ENCODE measurements around the gene GNB1. TPM values are rescaled to one million over a fixed set of nuclear protein-coding genes. Genes with fewer than 3 reads are reported as not detected.

GNB1 gene
- total and polyA plus RNA-seq, 9 of the 15 experiments (the other 6 are each of a cell fraction or from before 2014, with no cell fraction given): 34.3 to 388 (median 114) TPM

- TF ChIP-seq BRF2 (IDR thresholded peaks at IDR 0.05; ENCODE audit: borderline replicate concordance, insufficient read depth, insufficient read length) (no peak), GTF2A2 (tag; IDR thresholded peaks at IDR 0.05) (no peak), KAT2B (IDR thresholded peaks at IDR 0.05; ENCODE audit: low read depth, low read length) (no peak), ZNF212 (CRISPR knock-in tag; IDR thresholded peaks at IDR 0.05) (no peak), GATAD2A (IDR thresholded peaks at IDR 0.05) (no peak), NFRKB (IDR thresholded peaks at IDR 0.05; ENCODE audit: low read depth) (no peak), ZNF609 (CRISPR knock-in tag; IDR thresholded peaks at IDR 0.05; ENCODE audit: borderline replicate concordance) (no peak), ZFP30 (CRISPR knock-in tag; IDR thresholded peaks at IDR 0.05; ENCODE audit: borderline replicate concordance) (no peak), HDAC6 (IDR thresholded peaks at IDR 0.05; ENCODE audit: low read depth, low read length) (no peak), FOXP1 (CRISPR knock-in tag; IDR thresholded peaks at IDR 0.05) (no peak), MCM5 (IDR thresholded peaks at IDR 0.05; ENCODE audit: low read depth) (no peak), TCF7 (IDR thresholded peaks at IDR 0.05; ENCODE audit: borderline replicate concordance) (no peak), ZZZ3 (IDR thresholded peaks at IDR 0.05) (no peak), SMAD3 (CRISPR knock-in tag; conservative IDR thresholded peaks at IDR 0.05) (no peak)
- TF ChIP-seq, protein P1, sequence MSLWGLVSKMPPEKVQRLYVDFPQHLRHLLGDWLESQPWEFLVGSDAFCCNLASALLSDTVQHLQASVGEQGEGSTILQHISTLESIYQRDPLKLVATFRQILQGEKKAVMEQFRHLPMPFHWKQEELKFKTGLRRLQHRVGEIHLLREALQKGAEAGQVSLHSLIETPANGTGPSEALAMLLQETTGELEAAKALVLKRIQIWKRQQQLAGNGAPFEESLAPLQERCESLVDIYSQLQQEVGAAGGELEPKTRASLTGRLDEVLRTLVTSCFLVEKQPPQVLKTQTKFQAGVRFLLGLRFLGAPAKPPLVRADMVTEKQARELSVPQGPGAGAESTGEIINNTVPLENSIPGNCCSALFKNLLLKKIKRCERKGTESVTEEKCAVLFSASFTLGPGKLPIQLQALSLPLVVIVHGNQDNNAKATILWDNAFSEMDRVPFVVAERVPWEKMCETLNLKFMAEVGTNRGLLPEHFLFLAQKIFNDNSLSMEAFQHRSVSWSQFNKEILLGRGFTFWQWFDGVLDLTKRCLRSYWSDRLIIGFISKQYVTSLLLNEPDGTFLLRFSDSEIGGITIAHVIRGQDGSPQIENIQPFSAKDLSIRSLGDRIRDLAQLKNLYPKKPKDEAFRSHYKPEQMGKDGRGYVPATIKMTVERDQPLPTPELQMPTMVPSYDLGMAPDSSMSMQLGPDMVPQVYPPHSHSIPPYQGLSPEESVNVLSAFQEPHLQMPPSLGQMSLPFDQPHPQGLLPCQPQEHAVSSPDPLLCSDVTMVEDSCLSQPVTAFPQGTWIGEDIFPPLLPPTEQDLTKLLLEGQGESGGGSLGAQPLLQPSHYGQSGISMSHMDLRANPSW (CRISPR knock-in tag; IDR thresholded peaks at IDR 0.05): no peak
- TF ChIP-seq, protein P2, sequence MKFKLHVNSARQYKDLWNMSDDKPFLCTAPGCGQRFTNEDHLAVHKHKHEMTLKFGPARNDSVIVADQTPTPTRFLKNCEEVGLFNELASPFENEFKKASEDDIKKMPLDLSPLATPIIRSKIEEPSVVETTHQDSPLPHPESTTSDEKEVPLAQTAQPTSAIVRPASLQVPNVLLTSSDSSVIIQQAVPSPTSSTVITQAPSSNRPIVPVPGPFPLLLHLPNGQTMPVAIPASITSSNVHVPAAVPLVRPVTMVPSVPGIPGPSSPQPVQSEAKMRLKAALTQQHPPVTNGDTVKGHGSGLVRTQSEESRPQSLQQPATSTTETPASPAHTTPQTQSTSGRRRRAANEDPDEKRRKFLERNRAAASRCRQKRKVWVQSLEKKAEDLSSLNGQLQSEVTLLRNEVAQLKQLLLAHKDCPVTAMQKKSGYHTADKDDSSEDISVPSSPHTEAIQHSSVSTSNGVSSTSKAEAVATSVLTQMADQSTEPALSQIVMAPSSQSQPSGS (CRISPR knock-in tag; IDR thresholded peaks at IDR 0.05): no peak
- TF ChIP-seq, protein P3, sequence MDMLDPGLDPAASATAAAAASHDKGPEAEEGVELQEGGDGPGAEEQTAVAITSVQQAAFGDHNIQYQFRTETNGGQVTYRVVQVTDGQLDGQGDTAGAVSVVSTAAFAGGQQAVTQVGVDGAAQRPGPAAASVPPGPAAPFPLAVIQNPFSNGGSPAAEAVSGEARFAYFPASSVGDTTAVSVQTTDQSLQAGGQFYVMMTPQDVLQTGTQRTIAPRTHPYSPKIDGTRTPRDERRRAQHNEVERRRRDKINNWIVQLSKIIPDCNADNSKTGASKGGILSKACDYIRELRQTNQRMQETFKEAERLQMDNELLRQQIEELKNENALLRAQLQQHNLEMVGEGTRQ (CRISPR knock-in tag; IDR thresholded peaks at IDR 0.05): no peak
Observed at GRCh38 chr1:1883092-1883873, 7.6 kb downstream of the GNB1 start (continued).
